BLaER1 (cell line): ENCODE results near the gene TENM4.

Experiments used
- H3K27ac ChIP-seq: shearing (Covaris generic); formaldehyde crosslinking; 2 replicates; pipeline ENCODE4 v1.8.1; 2022
- H3K27me3 ChIP-seq: shearing (Covaris generic); formaldehyde crosslinking; 2 replicates; pipeline ENCODE4 v1.8.1; 2022
- H3K36me3 ChIP-seq: shearing (Covaris generic); formaldehyde crosslinking; 2 replicates; pipeline ENCODE4 v1.8.1; 2022
- H3K4me1 ChIP-seq: shearing (Covaris generic); formaldehyde crosslinking; 2 replicates; pipeline ENCODE4 v1.8.1; 2022
- H3K4me2 ChIP-seq: shearing (Covaris generic); formaldehyde crosslinking; 2 replicates; pipeline ENCODE4 v1.8.1; 2022
- H3K4me3 ChIP-seq: shearing (Covaris generic); formaldehyde crosslinking; 2 replicates; pipeline ENCODE4 v1.8.1; 2022
- H3K9ac ChIP-seq: shearing (Covaris generic); formaldehyde crosslinking; 2 replicates; pipeline ENCODE4 v1.8.1; 2022
- H3K9me3 ChIP-seq: shearing (Covaris generic); formaldehyde crosslinking; 2 replicates; pipeline ENCODE4 v1.8.1; 2022
- H4K20me1 ChIP-seq: shearing (Covaris generic); formaldehyde crosslinking; 2 replicates; pipeline ENCODE4 v1.8.1; 2022
- Cebpa-rat ChIP-seq: shearing (Covaris generic); IDR thresholded peaks from 2 replicates; pipeline ENCODE4 v1.8.1; 2022

TENM4 gene

GRCh38 chr11:78806214-78807004, 634.4 kb downstream of the TENM4 start:
- Histone ChIP-seq H3K27me3 (no peaks in the 10 kb centered on the region), H3K4me3 (no peak overlapping the region), H4K20me1 (no peaks in the 10 kb centered on the region), H3K27ac (no peak overlapping the region), H3K36me3 (peaks cover 26% of the 10 kb centered on the region; the same call in 1 of the 2 replicates), H3K4me1 (peaks cover 13% of the 10 kb centered on the region), H3K9me3 (no peaks in the 10 kb centered on the region), H3K4me2 (no peak overlapping the region), H3K9ac (no peak overlapping the region)
- no peak for TF ChIP-seq Cebpa-rat

GRCh38 chr11:78804991-78805390, 635.8 kb downstream of the TENM4 start:
- no peaks in the 10 kb centered on the region for H4K20me1 ChIP-seq
- peaks cover 25% of the 10 kb centered on the region; the same call in 1 of the 2 replicates for H3K36me3 ChIP-seq
- H3K27me3 ChIP-seq, result no peaks in the 10 kb centered on the region
- H3K9ac ChIP-seq, result no peak overlapping the region
- no peak overlapping the region for H3K4me3 ChIP-seq
- no peak overlapping the region for H3K27ac ChIP-seq
- H3K4me1 ChIP-seq, result peaks cover 27% of the 10 kb centered on the region
- H3K4me2 ChIP-seq, result no peak overlapping the region
- H3K9me3 ChIP-seq, result no peaks in the 10 kb centered on the region
- TF ChIP-seq Cebpa-rat, result no peak

GRCh38 chr11:78803995-78804394, 636.8 kb downstream of the TENM4 start:
- no peak overlapping the region for H3K4me2 ChIP-seq
- peaks cover 37% of the 10 kb centered on the region for H3K4me1 ChIP-seq
- H3K9me3 ChIP-seq, result no peaks in the 10 kb centered on the region
- no peak overlapping the region for H3K9ac ChIP-seq
- TF ChIP-seq Cebpa-rat, result no peak
- no peaks in the 10 kb centered on the region for H4K20me1 ChIP-seq
- no peak overlapping the region for H3K4me3 ChIP-seq
- no peaks in the 10 kb centered on the region for H3K27me3 ChIP-seq
- H3K36me3 ChIP-seq, result peaks cover 18% of the 10 kb centered on the region; the same call in 1 of the 2 replicates
- H3K27ac ChIP-seq, result no peak overlapping the region

- H3K4me1 ChIP-seq, result peaks cover 51% of the 10 kb centered on the region
- H4K20me1 ChIP-seq, result no peaks in the 10 kb centered on the region
- no peaks in the 10 kb centered on the region for H3K9me3 ChIP-seq
- peaks cover 12% of the 10 kb centered on the region; the same call in 1 of the 2 replicates for H3K36me3 ChIP-seq
- TF ChIP-seq Cebpa-rat, result no peak
- peak overlapping the region; percentile 79 for H3K4me2 ChIP-seq
- no peaks in the 10 kb centered on the region for H3K27me3 ChIP-seq
- H3K9ac ChIP-seq, result peak overlapping the region; percentile 59; the same call in 1 of the 2 replicates
- no peak overlapping the region for H3K4me3 ChIP-seq
- H3K27ac ChIP-seq, result peak overlapping the region; percentile 85
These were observed 638.6 kb downstream of the TENM4 start for GRCh38 chr11:78802058-78802761.

GRCh38 chr11:78801161-78801884, 639.5 kb downstream of the TENM4 start:
- Histone ChIP-seq H3K9ac (peak overlapping the region; percentile 59), H3K4me1 (peaks cover 51% of the 10 kb centered on the region), H3K4me3 (peak overlapping the region; percentile 1; the same call in 1 of the 2 replicates), H3K27ac (peak overlapping the region; percentile 85), H3K36me3 (peaks cover 19% of the 10 kb centered on the region; the same call in 1 of the 2 replicates), H4K20me1 (no peaks in the 10 kb centered on the region), H3K27me3 (no peaks in the 10 kb centered on the region), H3K4me2 (peak overlapping the region; percentile 79), H3K9me3 (no peaks in the 10 kb centered on the region)
- peak; percentile 52; the same call in 1 of the 2 replicates for TF ChIP-seq Cebpa-rat

GRCh38 chr11:78800756-78801155, 640.1 kb downstream of the TENM4 start:
- no peaks in the 10 kb centered on the region for H3K27me3 ChIP-seq
- H3K4me3 ChIP-seq, result 0 out of 2 replicates have a peak overlapping the region, but pooled peaks have one; percentile 1
- no peaks in the 10 kb centered on the region for H3K9me3 ChIP-seq
- H3K9ac ChIP-seq, result no peak overlapping the region
- H3K4me2 ChIP-seq, result peak overlapping the region; percentile 79
- no peaks in the 10 kb centered on the region for H4K20me1 ChIP-seq
- H3K36me3 ChIP-seq, result peaks cover 25% of the 10 kb centered on the region; the same call in 1 of the 2 replicates
- H3K27ac ChIP-seq, result peak overlapping the region; percentile 85
- no peak for TF ChIP-seq Cebpa-rat
- peaks cover 51% of the 10 kb centered on the region for H3K4me1 ChIP-seq

- Histone ChIP-seq H3K4me1 (peaks cover 51% of the 10 kb centered on the region), H3K4me3 (no peak overlapping the region), H3K27ac (peak overlapping the region; percentile 85), H3K4me2 (peak overlapping the region; percentile 79), H3K9me3 (no peaks in the 10 kb centered on the region), H3K36me3 (peaks cover 24% of the 10 kb centered on the region; the same call in 1 of the 2 replicates), H3K27me3 (no peaks in the 10 kb centered on the region), H3K9ac (no peak overlapping the region), H4K20me1 (no peaks in the 10 kb centered on the region)
- no peak for TF ChIP-seq Cebpa-rat
These were observed 640.6 kb downstream of the TENM4 start for GRCh38 chr11:78800096-78800690.

- no peak overlapping the region for H3K4me3 ChIP-seq
- H3K9me3 ChIP-seq, result no peaks in the 10 kb centered on the region
- peaks cover 51% of the 10 kb centered on the region for H3K4me1 ChIP-seq
- no peaks in the 10 kb centered on the region for H3K27me3 ChIP-seq
- H3K4me2 ChIP-seq, result peak overlapping the region; percentile 79
- no peak overlapping the region for H3K9ac ChIP-seq
- peaks cover 28% of the 10 kb centered on the region; the same call in 1 of the 2 replicates for H3K36me3 ChIP-seq
- H3K27ac ChIP-seq, result peak overlapping the region; percentile 23; the same call in 1 of the 2 replicates
- H4K20me1 ChIP-seq, result no peaks in the 10 kb centered on the region
- no peak for TF ChIP-seq Cebpa-rat
These were observed 642.2 kb downstream of the TENM4 start for GRCh38 chr11:78798663-78799062.

GRCh38 chr11:78797559-78797958, 643.3 kb downstream of the TENM4 start:
- H3K9ac ChIP-seq, result no peak overlapping the region
- no peaks in the 10 kb centered on the region for H3K27me3 ChIP-seq
- TF ChIP-seq Cebpa-rat, result no peak
- H4K20me1 ChIP-seq, result no peaks in the 10 kb centered on the region
- H3K36me3 ChIP-seq, result peaks cover 28% of the 10 kb centered on the region; the same call in 1 of the 2 replicates
- no peaks in the 10 kb centered on the region for H3K9me3 ChIP-seq
- H3K27ac ChIP-seq, result no peak overlapping the region
- no peak overlapping the region for H3K4me3 ChIP-seq
- H3K4me2 ChIP-seq, result no peak overlapping the region
- H3K4me1 ChIP-seq, result peaks cover 50% of the 10 kb centered on the region
